HG03039 (cell line): ENCODE data around the gene AUTS2.

Experiments used
- ATAC-seq: cut with Tn5 transposase; IDR thresholded peaks from one replicate; pipeline ENCODE4 v1.9.1; 2021; ENCODE audit warnings: mild to moderate bottlenecking, moderate library complexity; ENCODE audit not compliant: unreplicated experiment

The AUTS2 gene

GRCh38 chr7:70008466-70008865 lies 410.2 kb downstream of the AUTS2 start:
- no peak for ATAC-seq

- no peak for ATAC-seq
Observed at GRCh38 chr7:70014472-70015177, 416.4 kb downstream of the AUTS2 start.

GRCh38 chr7:70015353-70015752 lies 417.1 kb downstream of the AUTS2 start:
- no peak for ATAC-seq

GRCh38 chr7:70016044-70016770 lies 417.9 kb downstream of the AUTS2 start:
- no peak for ATAC-seq

- ATAC-seq = no peak
Observed at GRCh38 chr7:70017357-70017756, 419.1 kb downstream of the AUTS2 start.

- ATAC-seq = no peak
Observed at GRCh38 chr7:70018700-70019099, 420.4 kb downstream of the AUTS2 start.

- ATAC-seq = no peak
Observed at GRCh38 chr7:70027867-70028266, 429.6 kb downstream of the AUTS2 start.

- ATAC-seq = no peak
Observed at GRCh38 chr7:70028620-70029019, 430.3 kb downstream of the AUTS2 start.

GRCh38 chr7:70029993-70030392 lies 431.7 kb downstream of the AUTS2 start:
- ATAC-seq = no peak

- ATAC-seq = no peak
Observed at GRCh38 chr7:70030745-70031144, 432.5 kb downstream of the AUTS2 start.

- no peak for ATAC-seq
Observed at GRCh38 chr7:70031245-70031644, 433.0 kb downstream of the AUTS2 start.

DNA sequence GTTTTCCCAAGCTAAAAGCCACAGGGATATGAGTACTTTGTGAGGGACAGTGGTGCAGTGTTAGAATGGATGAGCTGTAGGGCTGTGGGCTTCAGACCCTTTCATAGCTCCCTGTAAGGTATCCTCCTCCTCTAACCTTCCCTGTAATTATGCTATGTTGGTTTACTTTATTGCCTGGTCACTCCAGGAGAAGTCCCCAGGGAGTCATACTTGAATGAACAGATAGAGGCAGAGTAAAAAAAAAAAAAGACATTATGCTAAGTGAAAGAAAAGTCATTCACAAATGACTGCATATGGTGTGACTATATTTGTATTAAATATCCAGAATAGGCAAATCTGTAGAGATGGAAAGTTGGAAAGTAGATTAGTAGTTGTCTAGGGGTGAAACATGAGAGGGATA lies 434.4 kb downstream of the AUTS2 start:
- ATAC-seq = no peak

DNA sequence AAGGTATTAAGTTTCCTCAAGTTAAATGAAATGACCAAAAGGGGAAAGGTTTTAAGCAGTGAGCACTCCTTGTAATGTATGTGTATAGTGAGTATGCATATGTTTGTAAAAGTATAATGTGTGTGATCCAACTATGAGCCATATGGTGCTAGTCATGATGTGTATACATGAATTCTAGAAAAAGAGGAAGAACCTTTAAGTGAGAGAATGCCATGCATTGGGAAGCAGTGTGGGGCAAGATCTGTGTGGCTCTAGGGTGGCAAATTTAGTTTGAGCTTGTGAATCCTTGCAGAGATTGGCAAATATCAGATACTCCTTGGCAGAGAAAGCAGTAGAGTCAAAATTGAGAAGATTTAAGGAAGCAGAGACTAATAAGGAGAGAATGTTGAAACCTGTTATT lies 435.0 kb downstream of the AUTS2 start:
- ATAC-seq = no peak

- no peak for ATAC-seq
Observed at GRCh38 chr7:70034999-70035398, 436.7 kb downstream of the AUTS2 start.

DNA sequence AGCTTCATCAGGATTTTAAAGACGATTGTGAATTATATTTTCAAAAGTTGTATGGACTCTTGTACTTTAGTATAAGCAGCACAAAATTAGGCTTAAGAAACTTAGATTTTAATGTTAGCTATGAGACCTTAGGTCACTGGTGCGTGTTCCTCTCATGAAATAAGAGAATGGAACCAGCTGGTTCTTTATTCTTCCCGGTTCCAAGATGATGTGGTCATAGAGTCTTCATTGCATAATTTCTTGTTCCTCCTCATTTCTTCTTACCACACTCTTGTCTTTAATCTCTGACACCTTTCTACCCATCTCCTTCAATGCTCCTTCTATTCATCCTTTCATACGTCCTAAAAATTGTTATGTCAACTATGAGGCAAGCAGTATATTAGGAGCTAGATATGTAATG lies 437.2 kb downstream of the AUTS2 start:
- ATAC-seq = no peak

DNA sequence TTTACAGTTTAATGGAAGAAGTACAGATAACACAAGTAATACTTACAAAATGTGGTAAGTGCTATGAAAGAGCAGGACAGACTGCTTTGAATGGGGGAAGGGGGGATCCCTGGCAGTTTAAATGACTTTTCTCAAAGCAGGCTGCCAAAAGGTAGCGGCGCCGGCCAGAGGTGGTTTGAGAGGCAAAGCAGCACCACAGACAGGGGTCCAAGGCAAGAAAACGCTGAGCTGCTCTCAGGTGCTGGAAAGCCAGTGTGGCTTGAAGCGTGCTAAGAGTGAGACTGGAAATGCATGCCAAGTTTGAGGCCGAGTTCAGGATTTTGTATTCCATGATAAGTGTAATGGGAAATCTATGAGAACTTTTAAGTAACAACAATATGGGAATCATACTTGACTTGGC lies 437.7 kb downstream of the AUTS2 start:
- no peak for ATAC-seq

- ATAC-seq = no peak
Observed at GRCh38 chr7:70036695-70037094, 438.4 kb downstream of the AUTS2 start.

DNA sequence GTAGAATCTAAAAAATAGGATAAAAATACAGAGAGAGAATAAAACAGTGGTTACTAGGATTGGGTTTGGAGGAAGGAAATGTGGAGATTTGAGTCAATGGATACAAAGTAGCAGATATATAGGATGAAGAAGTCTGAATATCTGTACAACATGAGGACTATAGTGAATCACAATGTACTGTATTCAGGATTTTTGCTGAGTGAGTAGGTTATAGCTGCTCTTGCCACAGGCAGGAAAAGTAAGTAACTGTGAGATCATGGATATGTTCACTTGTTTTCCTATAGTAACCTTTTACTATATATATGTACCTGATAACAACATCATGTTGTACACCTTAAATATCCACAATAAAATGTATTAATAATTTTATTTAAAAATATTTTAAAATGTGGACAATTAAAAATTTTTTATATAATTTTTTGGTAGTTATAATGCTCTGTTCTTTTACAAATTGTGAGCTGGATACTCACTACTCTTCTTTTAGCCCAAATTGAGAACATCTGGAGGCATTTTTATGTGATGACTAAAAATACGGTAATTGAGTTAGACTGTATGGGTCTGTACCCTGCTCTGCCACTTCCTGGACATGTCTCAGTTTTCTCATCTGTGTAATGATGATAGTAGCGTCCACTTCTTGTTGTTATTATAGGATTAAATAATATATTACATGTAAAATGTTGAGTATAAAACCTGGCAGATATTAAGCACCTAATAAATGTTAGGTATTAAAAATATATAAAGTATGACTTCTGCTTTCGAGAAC lies 439.1 kb downstream of the AUTS2 start:
- ATAC-seq = no peak

GRCh38 chr7:70040051-70040450 lies 441.8 kb downstream of the AUTS2 start:
- no peak for ATAC-seq

DNA sequence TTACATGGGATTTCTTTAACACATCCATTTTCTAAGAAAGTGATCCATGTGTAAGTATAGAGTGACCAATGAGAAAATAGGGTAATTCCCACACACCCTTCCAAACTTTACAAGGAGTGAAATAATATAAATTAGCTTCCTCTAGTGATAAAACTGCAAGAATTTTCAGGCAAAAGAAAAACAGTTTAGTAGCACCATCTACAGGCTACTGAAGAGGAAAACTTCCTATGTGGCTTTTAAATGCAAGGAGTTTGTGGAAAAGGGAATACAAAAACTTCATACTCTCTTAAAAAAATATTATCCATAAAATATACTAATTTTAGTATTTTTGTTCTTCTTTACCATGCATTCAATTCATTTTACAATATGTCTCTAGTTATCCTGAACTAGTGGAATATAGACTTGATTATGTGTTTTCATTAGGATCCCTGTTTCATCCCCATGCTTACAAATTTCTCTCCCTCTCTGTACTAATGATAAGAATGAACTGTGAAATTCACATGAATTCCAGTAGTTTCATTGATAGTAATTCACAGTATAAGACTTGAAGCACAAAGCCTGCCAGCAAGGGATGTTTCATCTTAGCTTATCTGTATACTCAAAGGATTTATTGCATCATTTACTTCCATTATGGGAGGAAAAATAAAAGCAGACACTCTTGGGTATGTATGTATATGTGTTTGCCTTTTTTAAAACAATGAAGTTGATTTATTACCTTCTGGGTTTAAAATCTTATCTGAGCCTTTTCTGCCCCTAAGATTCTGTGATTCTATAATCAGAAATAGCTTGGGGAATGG lies 442.9 kb downstream of the AUTS2 start:
- no peak for ATAC-seq

GRCh38 chr7:70042533-70042932 lies 444.3 kb downstream of the AUTS2 start:
- ATAC-seq = no peak
